Measurements from ENCODE around the gene PACC1. TPM values are rescaled to one million over a fixed set of nuclear protein-coding genes. Genes with fewer than 3 reads are reported as not detected.

The PACC1 gene
- polyA plus RNA-seq, 1 experiment = 10.6 TPM

- ChIA-PET CTCF (interaction anchor here (0.7 to 3.8 kb wide), 5 partner anchors 13 to 742 kb away, joined by 3 to 31 read pairs (median 3); partner anchors contain the start of genes DTL and INTS7), POLR2A (no interaction called here)
- no peak for TF ChIP-seq CTCF (IDR thresholded peaks at IDR 0.05; ENCODE audit: low read depth, low read length)
- no peak for DNase-seq (ENCODE audit: low read depth, low spot score)
- H3K4me3 ChIP-seq (ENCODE audit: low read depth, low read length) = no peak overlapping the region
- H3K9me3 ChIP-seq (ENCODE audit: control insufficient read depth, insufficient read depth, low read length) = no peaks in the 10 kb centered on the region
- no peaks in the 10 kb centered on the region for H3K27me3 ChIP-seq (ENCODE audit: control insufficient read depth, insufficient read depth, low read length)
- H3K27ac ChIP-seq (ENCODE audit: low read depth, low read length) = no peak overlapping the region
These were observed 25.7 kb upstream of the PACC1 start for GRCh38 chr1:212440419-212440818.

GRCh38 chr1:212438831-212439237 lies 24.1 kb upstream of the PACC1 start:
- TF ChIP-seq CTCF (IDR thresholded peaks at IDR 0.05; ENCODE audit: low read depth, low read length) = no peak
- ChIA-PET CTCF (interaction anchor here (0.7 to 3.8 kb wide), 2 partner anchors 17 to 740 kb away, joined by 8 to 31 read pairs; no protein-coding TSS in a partner anchor), POLR2A (no interaction called here)
- H3K27ac ChIP-seq (ENCODE audit: low read depth, low read length) = no peak overlapping the region
- H3K4me3 ChIP-seq (ENCODE audit: low read depth, low read length) = no peak overlapping the region
- no peaks in the 10 kb centered on the region for H3K27me3 ChIP-seq (ENCODE audit: control insufficient read depth, insufficient read depth, low read length)
- DNase-seq (ENCODE audit: low read depth, low spot score) = no peak
- H3K9me3 ChIP-seq (ENCODE audit: control insufficient read depth, insufficient read depth, low read length) = no peaks in the 10 kb centered on the region

GRCh38 chr1:212437179-212437798 lies 22.6 kb upstream of the PACC1 start:
- Histone ChIP-seq H3K4me3 (ENCODE audit: low read depth, low read length) (no peak overlapping the region), H3K27me3 (ENCODE audit: control insufficient read depth, insufficient read depth, low read length) (no peaks in the 10 kb centered on the region), H3K27ac (ENCODE audit: low read depth, low read length) (no peak overlapping the region), H3K9me3 (ENCODE audit: control insufficient read depth, insufficient read depth, low read length) (no peaks in the 10 kb centered on the region)
- ChIA-PET POLR2A (no interaction called here), CTCF (interaction anchor here (1.9 to 3.2 kb wide), 2 partner anchors 19 to 367 kb away, joined by 6 to 15 read pairs; no protein-coding TSS in a partner anchor)
- DNase-seq (ENCODE audit: low read depth, low spot score) = no peak
- no peak for TF ChIP-seq CTCF (IDR thresholded peaks at IDR 0.05; ENCODE audit: low read depth, low read length)

GRCh38 chr1:212434992-212435391 lies 20.3 kb upstream of the PACC1 start:
- POLR2A ChIA-PET = no interaction called here
- DNase-seq (ENCODE audit: low read depth, low spot score) = no peak
- Histone ChIP-seq H3K4me3 (ENCODE audit: low read depth, low read length) (no peak overlapping the region), H3K27ac (ENCODE audit: low read depth, low read length) (no peak overlapping the region), H3K27me3 (ENCODE audit: control insufficient read depth, insufficient read depth, low read length) (no peaks in the 10 kb centered on the region), H3K9me3 (ENCODE audit: control insufficient read depth, insufficient read depth, low read length) (no peaks in the 10 kb centered on the region)
- CTCF ChIA-PET = interaction anchor here (3.2 kb wide), 1 partner anchor 21 kb away, joined by 15 read pairs; no protein-coding TSS in a partner anchor
- TF ChIP-seq CTCF (IDR thresholded peaks at IDR 0.05; ENCODE audit: low read depth, low read length) = no peak
